HG03521 (cell line): ENCODE results near the gene FAM72A.
"Not testable (repeated sequence)": the region's sequence is repeated elsewhere in the genome, so short reads cannot be mapped to it uniquely, and the experiment has no call there.

Experiments
- ATAC-seq: cut with Tn5 transposase; IDR thresholded peaks from one replicate; pipeline ENCODE4 v1.9.1; 2021; ENCODE audit warnings: mild to moderate bottlenecking, moderate library complexity; ENCODE audit not compliant: unreplicated experiment

FAM72A gene

GRCh38 chr1:206202789-206203363 lies at the start of gene FAM72A:
TSS of gene FAM72A (minus strand) at chr1:206202839. CDS start at chr1:206202025, 814 bp downstream.
- peak; percentile 83 for ATAC-seq

- peak; percentile 51 for ATAC-seq
Observed at GRCh38 chr1:206250953-206251681, 48.5 kb upstream of the FAM72A start.

- not testable (repeated sequence) for ATAC-seq
Observed at GRCh38 chr1:206246129-206246886, 43.7 kb upstream of the FAM72A start.

- not testable (repeated sequence) for ATAC-seq
Observed at GRCh38 chr1:206245479-206245878, 42.8 kb upstream of the FAM72A start.

- ATAC-seq = peak; percentile 96
Observed at GRCh38 chr1:206243335-206243734, 40.7 kb upstream of the FAM72A start.

- peak; percentile 60 for ATAC-seq
Observed at GRCh38 chr1:206240288-206240687, 37.6 kb upstream of the FAM72A start.

GRCh38 chr1:206235190-206235589 lies 32.6 kb upstream of the FAM72A start:
- ATAC-seq = not testable (repeated sequence)

GRCh38 chr1:206234189-206234916 lies 31.7 kb upstream of the FAM72A start:
- not testable (repeated sequence) for ATAC-seq

GRCh38 chr1:206232970-206233645 lies 30.5 kb upstream of the FAM72A start:
- ATAC-seq = not testable (repeated sequence)

GRCh38 chr1:206231989-206232388 lies 29.4 kb upstream of the FAM72A start:
- ATAC-seq = not testable (repeated sequence)

GRCh38 chr1:206229286-206229685 lies 26.6 kb upstream of the FAM72A start:
- ATAC-seq = not testable (repeated sequence)

GRCh38 chr1:206226886-206227285 lies 24.2 kb upstream of the FAM72A start:
- ATAC-seq = not testable (repeated sequence)

- not testable (repeated sequence) for ATAC-seq
Observed at GRCh38 chr1:206225386-206225785, 22.7 kb upstream of the FAM72A start.

- ATAC-seq = not testable (repeated sequence)
Observed at GRCh38 chr1:206224190-206224776, 21.6 kb upstream of the FAM72A start.

- ATAC-seq = not testable (repeated sequence)
Observed at GRCh38 chr1:206221585-206221984, 18.9 kb upstream of the FAM72A start.

GRCh38 chr1:206220332-206221000 lies 17.8 kb upstream of the FAM72A start:
- not testable (repeated sequence) for ATAC-seq

- ATAC-seq = not testable (repeated sequence)
Observed at GRCh38 chr1:206219514-206220331, 17.1 kb upstream of the FAM72A start.

- not testable (repeated sequence) for ATAC-seq
Observed at GRCh38 chr1:206218765-206219164, 16.1 kb upstream of the FAM72A start.
